Smooth muscle cell (in vitro differentiated cells): ENCODE results near the gene KDM4C. TPM values are rescaled to one million over a fixed set of nuclear protein-coding genes. Genes with fewer than 3 reads are reported as not detected.

Experiments
- DNase-seq: peaks from one replicate; lab custom pipeline; 2025; ENCODE audit not compliant: unreplicated experiment; lab: John Stamatoyannopoulos, UW
- H2AFZ ChIP-seq: fragments of 200-600 bp; sonication (generic); 2 replicates; pipeline ENCODE4 v1.6.0; 2016; ENCODE audit warnings: antibody characterized with exemption, low read depth, mild to moderate bottlenecking
- H3F3A ChIP-seq: fragments of 200-600 bp; sonication (generic); 2 replicates; pipeline ENCODE4 v1.6.0; 2017; ENCODE audit warnings: antibody characterized with exemption, low read depth
- H3K27ac ChIP-seq: fragments of 200-600 bp; sonication (generic); 2 replicates; pipeline ENCODE4 v1.5.1; 2016; ENCODE audit warnings: low read depth, mild to moderate bottlenecking
- H3K27me3 ChIP-seq: fragments of 200-600 bp; sonication (generic); 2 replicates; pipeline ENCODE4 v1.6.1; 2016; ENCODE audit warnings: low read depth, mild to moderate bottlenecking
- H3K36me3 ChIP-seq: fragments of 200-600 bp; sonication (generic); 2 replicates; pipeline ENCODE4 v1.5.1; 2016; ENCODE audit warnings: low read depth
- H3K4me1 ChIP-seq: fragments of 200-600 bp; sonication (generic); 2 replicates; pipeline ENCODE4 v1.5.1; 2016; ENCODE audit warnings: low read depth
- H3K4me2 ChIP-seq: fragments of 200-600 bp; sonication (generic); 2 replicates; pipeline ENCODE4 v1.6.0; 2016; ENCODE audit warnings: mild to moderate bottlenecking
- H3K4me3 ChIP-seq: fragments of 200-600 bp; sonication (generic); 2 replicates; pipeline ENCODE4 v1.5.1; 2016; ENCODE audit warnings: mild to moderate bottlenecking
- H3K79me2 ChIP-seq: fragments of 200-600 bp; sonication (generic); 2 replicates; pipeline ENCODE4 v1.6.0; 2016; ENCODE audit warnings: low read depth, mild to moderate bottlenecking
- H3K9ac ChIP-seq: fragments of 200-600 bp; sonication (generic); 2 replicates; pipeline ENCODE4 v1.6.0; 2016; ENCODE audit warnings: low read depth
- H3K9me3 ChIP-seq: fragments of 200-600 bp; sonication (generic); replicated peaks from 2 replicates; pipeline ENCODE4 v1.5.1; 2016; ENCODE audit warnings: low read depth
- H4K20me1 ChIP-seq: fragments of 200-600 bp; sonication (generic); 2 replicates; pipeline ENCODE4 v1.6.0; 2016; ENCODE audit warnings: low read depth
- WGBS: methylation state at CpG from one replicate; pipeline ENCODE4 v1.1.7; 2016; ENCODE audit warnings: low lambda C conversion rate; 5-methylcytosine and 5-hydroxymethylcytosine counted together
- polyA plus RNA-seq: library from polyadenylated mRNA; unstranded; fragments of >200 nt; fragmentation: Nextera tagmentation; extraction: Ambion mirVana; gene quantifications from 2 replicates; pipeline ENCODE4 v1.2.1, GENCODE V29; 2016
- total RNA-seq: library from RNA; depleted of rRNA; stranded (reverse); fragments of >200 nt; gene quantifications from 2 replicates; pipeline ENCODE4 v1.2.3, GENCODE V29; 2014
- TF ChIP-seq, protein P1 (sequence below): fragments of 200-600 bp; sonication (generic); IDR thresholded peaks from 2 replicates; pipeline ENCODE4 v1.5.1; 2017; ENCODE audit warnings: borderline replicate concordance, mild to moderate bottlenecking, antibody characterized with exemption; ENCODE audit not compliant: insufficient read depth, poor library complexity, severe bottlenecking

Gene KDM4C
- total and polyA plus RNA-seq, 2 experiments from 2014 or later: 7.5 to 20.2 TPM

DNA sequence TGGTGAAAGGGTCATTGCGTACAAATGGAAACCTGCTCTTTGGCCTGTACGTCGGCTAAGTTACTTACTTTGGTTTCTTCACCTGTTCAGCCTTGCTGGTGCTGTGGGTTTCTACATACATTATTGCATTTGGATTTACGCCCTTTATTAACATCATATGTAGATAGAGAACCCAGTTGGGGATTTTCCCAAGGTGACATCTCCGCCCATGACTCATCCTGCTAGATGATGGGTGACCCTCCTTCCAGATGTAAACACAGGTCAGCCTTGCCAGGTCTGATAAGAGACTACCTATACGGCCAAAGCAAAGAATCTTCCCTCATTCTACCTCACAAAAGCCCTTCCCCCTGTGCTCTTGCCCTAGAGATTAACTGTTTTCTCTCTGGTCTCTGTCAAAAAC, 360.9 kb downstream of the KDM4C start:
- no peak overlapping the region for H2AFZ ChIP-seq
- H3K4me3 ChIP-seq: no peak overlapping the region
- H3K4me2 ChIP-seq: no peak overlapping the region
- H3K9me3 ChIP-seq: no peaks in the 10 kb centered on the region
- no peak for DNase-seq
- no peaks in the 10 kb centered on the region for H3F3A ChIP-seq
- no peaks in the 10 kb centered on the region for H3K4me1 ChIP-seq
- TF ChIP-seq, protein P1, sequence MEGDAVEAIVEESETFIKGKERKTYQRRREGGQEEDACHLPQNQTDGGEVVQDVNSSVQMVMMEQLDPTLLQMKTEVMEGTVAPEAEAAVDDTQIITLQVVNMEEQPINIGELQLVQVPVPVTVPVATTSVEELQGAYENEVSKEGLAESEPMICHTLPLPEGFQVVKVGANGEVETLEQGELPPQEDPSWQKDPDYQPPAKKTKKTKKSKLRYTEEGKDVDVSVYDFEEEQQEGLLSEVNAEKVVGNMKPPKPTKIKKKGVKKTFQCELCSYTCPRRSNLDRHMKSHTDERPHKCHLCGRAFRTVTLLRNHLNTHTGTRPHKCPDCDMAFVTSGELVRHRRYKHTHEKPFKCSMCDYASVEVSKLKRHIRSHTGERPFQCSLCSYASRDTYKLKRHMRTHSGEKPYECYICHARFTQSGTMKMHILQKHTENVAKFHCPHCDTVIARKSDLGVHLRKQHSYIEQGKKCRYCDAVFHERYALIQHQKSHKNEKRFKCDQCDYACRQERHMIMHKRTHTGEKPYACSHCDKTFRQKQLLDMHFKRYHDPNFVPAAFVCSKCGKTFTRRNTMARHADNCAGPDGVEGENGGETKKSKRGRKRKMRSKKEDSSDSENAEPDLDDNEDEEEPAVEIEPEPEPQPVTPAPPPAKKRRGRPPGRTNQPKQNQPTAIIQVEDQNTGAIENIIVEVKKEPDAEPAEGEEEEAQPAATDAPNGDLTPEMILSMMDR: no peak
- H3K9ac ChIP-seq: no peak overlapping the region
- 88% methylated on average over 6 of the region's 6 CpGs for WGBS
- no peak overlapping the region for H3K27ac ChIP-seq
- H3K36me3 ChIP-seq: no peaks in the 10 kb centered on the region
- no peaks in the 10 kb centered on the region for H3K27me3 ChIP-seq
- H4K20me1 ChIP-seq: no peaks in the 10 kb centered on the region
- H3K79me2 ChIP-seq: no peaks in the 10 kb centered on the region

DNA sequence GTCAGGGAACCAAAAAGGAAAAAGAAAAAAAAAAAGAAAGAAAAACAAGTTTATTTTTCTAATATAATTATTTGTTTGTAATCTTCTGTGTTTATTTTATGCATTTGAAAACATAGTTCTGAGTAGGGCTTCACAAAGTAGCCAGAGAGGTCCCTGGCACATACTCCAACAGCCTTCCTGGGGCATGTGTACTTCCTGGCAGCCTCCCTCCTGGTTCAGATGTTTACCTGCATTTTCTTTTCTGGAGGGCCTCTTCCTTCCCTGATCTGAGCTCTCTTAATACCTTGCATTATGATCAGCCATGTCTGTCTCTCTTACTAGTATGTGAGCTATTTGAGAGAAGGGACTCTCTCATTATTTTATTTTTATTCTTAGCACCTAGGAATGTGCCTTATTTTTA, 361.8 kb downstream of the KDM4C start:
- H3K4me3 ChIP-seq: no peak overlapping the region
- H2AFZ ChIP-seq: no peak overlapping the region
- no peaks in the 10 kb centered on the region for H4K20me1 ChIP-seq
- TF ChIP-seq, protein P1: no peak
- no peak overlapping the region for H3K27ac ChIP-seq
- no peaks in the 10 kb centered on the region for H3K27me3 ChIP-seq
- H3F3A ChIP-seq: no peaks in the 10 kb centered on the region
- no peak for DNase-seq
- H3K36me3 ChIP-seq: no peaks in the 10 kb centered on the region
- no peak overlapping the region for H3K9ac ChIP-seq
- no peaks in the 10 kb centered on the region for H3K4me1 ChIP-seq
- H3K79me2 ChIP-seq: no peaks in the 10 kb centered on the region
- no peaks in the 10 kb centered on the region for H3K9me3 ChIP-seq
- H3K4me2 ChIP-seq: no peak overlapping the region

DNA sequence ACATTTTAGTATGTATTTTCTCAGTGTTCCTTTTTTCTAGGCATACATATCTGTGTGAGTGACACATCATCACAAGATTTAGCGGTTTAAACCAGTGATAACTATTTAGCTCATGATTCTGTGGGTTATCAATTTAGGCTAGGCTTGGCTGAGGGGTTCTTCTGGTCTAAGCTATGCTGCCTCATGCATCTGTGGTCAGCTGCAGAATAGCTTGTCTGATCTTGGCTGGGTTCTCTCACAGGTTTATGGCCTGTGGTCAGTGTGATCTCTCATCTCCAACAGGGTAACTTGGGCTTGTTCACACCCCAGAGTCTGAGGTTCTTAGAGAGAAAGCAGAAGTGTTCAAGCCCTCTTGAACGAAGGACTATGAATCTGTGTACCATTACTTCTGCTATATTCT, 363.3 kb downstream of the KDM4C start:
- Histone ChIP-seq H2AFZ (no peak overlapping the region), H3K36me3 (no peaks in the 10 kb centered on the region), H4K20me1 (no peaks in the 10 kb centered on the region), H3K9me3 (no peaks in the 10 kb centered on the region), H3F3A (no peaks in the 10 kb centered on the region), H3K9ac (no peak overlapping the region), H3K4me3 (no peak overlapping the region), H3K27me3 (no peaks in the 10 kb centered on the region), H3K4me1 (no peaks in the 10 kb centered on the region), H3K27ac (no peak overlapping the region), H3K4me2 (no peak overlapping the region), H3K79me2 (no peaks in the 10 kb centered on the region)
- 89% methylated on average over 2 of the region's 2 CpGs for WGBS
- no peak for DNase-seq
- TF ChIP-seq, protein P1: no peak

DNA sequence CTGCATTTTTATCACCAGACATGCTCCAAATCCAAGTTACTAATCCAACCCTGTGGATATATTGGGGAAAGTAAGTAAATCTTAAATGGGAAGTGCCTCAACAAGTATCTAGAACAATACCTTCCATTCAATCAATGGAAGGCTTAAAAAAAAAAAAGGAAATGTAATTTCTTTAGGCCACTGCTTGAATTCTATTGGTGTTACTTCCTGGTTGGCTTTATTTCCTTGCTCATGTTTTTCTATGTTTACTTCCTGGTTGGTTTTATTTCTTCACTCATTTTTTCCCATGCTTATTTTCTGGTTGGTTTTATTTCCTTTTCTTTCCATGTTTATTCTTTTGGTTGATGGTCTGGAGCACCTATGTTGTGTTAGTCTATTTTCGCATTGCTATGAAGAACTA, 363.9 kb downstream of the KDM4C start:
- TF ChIP-seq, protein P1: no peak
- Histone ChIP-seq H3K9me3 (no peaks in the 10 kb centered on the region), H4K20me1 (no peaks in the 10 kb centered on the region), H3K36me3 (no peaks in the 10 kb centered on the region), H3K4me3 (no peak overlapping the region), H2AFZ (no peak overlapping the region), H3K79me2 (no peaks in the 10 kb centered on the region), H3K9ac (no peak overlapping the region), H3K4me2 (no peak overlapping the region), H3K4me1 (no peaks in the 10 kb centered on the region), H3F3A (no peaks in the 10 kb centered on the region), H3K27me3 (no peaks in the 10 kb centered on the region), H3K27ac (no peak overlapping the region)
- no peak for DNase-seq
- 100% methylated on average over 1 of the region's 1 CpG for WGBS
